Hematopoietic multipotent progenitor cell treated with erythropoietin and hydrocortisone succinate and interleukin-3 and kit ligand, for 17 days (in vitro differentiated cells): ENCODE results near the gene AASS.

Experiments
- DNase-seq: peaks from one replicate; pipeline ENCODE4 v3.0.0-alpha.2; 2015; ENCODE audit warnings: low spot score

Gene AASS

GRCh38 chr7:122038904-122039303 is 105.1 kb downstream of the AASS start:
- DNase-seq: no peak

GRCh38 chr7:122038134-122038533 is 105.9 kb downstream of the AASS start:
- no peak for DNase-seq

- DNase-seq: no peak
Observed at GRCh38 chr7:122035876-122036275, 108.2 kb downstream of the AASS start.

- DNase-seq: no peak
Observed at GRCh38 chr7:122033641-122034040, 110.4 kb downstream of the AASS start.

- no peak for DNase-seq
Observed at GRCh38 chr7:122027058-122027457, 117.0 kb downstream of the AASS start.
